Ovary (tissue), 3 donors: ENCODE measurements around the gene MAN2A1.

ENCODE experiments used
- CTCF ChIP-seq, 3 donors: fragments of 450-650 bp in 2 of 3; fragments of 200-600 bp in 1 of 3; IDR thresholded peaks; one replicate each; pipeline versions ENCODE4 v1.5.1 to v1.8.0; 2016 to 2022; ENCODE audit warnings: antibody characterized with exemption in 3 of 3, mild to moderate bottlenecking in 1 of 3
- EP300 ChIP-seq: sonication (generic); formaldehyde crosslinking; IDR thresholded peaks from one replicate; pipeline ENCODE4 v1.6.1; 2017; ENCODE audit warnings: antibody characterized with exemption
- donor health status: DM: no; HTN: no; CAD: no.

- TF ChIP-seq CTCF (IDR thresholded peaks at IDR 0.05) = no peak
- no peak for TF ChIP-seq EP300
Observed at GRCh38 chr5:109762821-109763220, 73.1 kb downstream of the MAN2A1 start.
